HG03575 (cell line): ENCODE data around the gene ARSJ.

Experiments used
- ATAC-seq: cut with Tn5 transposase; IDR thresholded peaks from one replicate; pipeline ENCODE4 v1.9.1; 2021; ENCODE audit not compliant: unreplicated experiment, insufficient number of reproducible peaks, low FRiP score; ENCODE audit errors: extremely low read depth

The ARSJ gene

GRCh38 chr4:113872426-113873260, 106.8 kb downstream of the ARSJ start:
- no peak for ATAC-seq

- ATAC-seq: no peak
These were observed 108.4 kb downstream of the ARSJ start for GRCh38 chr4:113871080-113871479.

- ATAC-seq: peak; percentile 94
These were observed 109.6 kb downstream of the ARSJ start for GRCh38 chr4:113869743-113870375.

GRCh38 chr4:113866611-113867010, 112.8 kb downstream of the ARSJ start:
- ATAC-seq: no peak

GRCh38 chr4:113858924-113859323, 120.5 kb downstream of the ARSJ start:
- no peak for ATAC-seq

- no peak for ATAC-seq
These were observed 127.6 kb downstream of the ARSJ start for GRCh38 chr4:113851816-113852215.
